Ascending aorta (tissue), 2 donors: Measurements from ENCODE around the gene FOXD2. TPM values are rescaled to one million over a fixed set of nuclear protein-coding genes. Genes with fewer than 3 reads are reported as not detected.

Experiments used
- DNase-seq, 2 donors: peaks; one replicate each; pipeline ENCODE4 v3.0.0-alpha.2; 2019; ENCODE audit warnings: low spot score in 2 of 2
- H3K27ac ChIP-seq, 2 donors: fragments of 200-600 bp; sonication (generic); one replicate each; pipeline ENCODE4 v1.5.1; 2016 to 2017; ENCODE audit warnings: mild to moderate bottlenecking in 1 of 2
- H3K27me3 ChIP-seq: fragments of 200-600 bp; sonication (generic); one replicate; pipeline ENCODE4 v1.5.1; 2017
- H3K36me3 ChIP-seq, 2 donors: fragments of 200-600 bp; sonication (generic); one replicate each; pipeline ENCODE4 v1.5.1; 2016
- H3K4me1 ChIP-seq, 2 donors: fragments of 200-600 bp; sonication (generic); one replicate each; pipeline ENCODE4 v1.5.1; 2016 to 2017; ENCODE audit warnings: mild to moderate bottlenecking in 1 of 2
- H3K4me3 ChIP-seq, 2 donors: fragments of 200-600 bp; sonication (generic); one replicate each; pipeline ENCODE4 v1.5.1; 2016 to 2017; ENCODE audit warnings: mild to moderate bottlenecking in 1 of 2
- H3K9me3 ChIP-seq, 2 donors: fragments of 200-600 bp; sonication (generic); one replicate each; pipeline ENCODE4 v1.5.1; 2016
- CTCF ChIP-seq, 3 experiments: fragments of 200-600 bp in 2 of 3; fragments of 450-650 bp in 1 of 3; sonication (generic) in 2 of 3; IDR thresholded peaks; one replicate each; pipeline ENCODE4 v1.5.1; 2016 to 2019; ENCODE audit warnings: antibody characterized with exemption in 3 of 3, mild to moderate bottlenecking in 1 of 3, moderate library complexity in 1 of 3
- intact Hi-C: fragments of 100-400 bp; cut with DNase I; formaldehyde crosslinking; loops from one replicate; pipeline ENCODE4 v1.15.1; 2023
- total RNA-seq: library from RNA; depleted of rRNA; stranded (reverse); fragments of >200 nt; gene quantifications from one replicate; pipeline ENCODE4 v1.1.0, GENCODE V29; 2016

The FOXD2 gene
- total RNA-seq, 1 donor from 2014 or later: 1.3 TPM

- intact Hi-C loops: loop anchor here (1.0 to 5.0 kb wide), 11 partner anchors 72 to 765 kb away; partner anchors contain the start of genes CMPK1, PDZK1IP1, STIL and TRABD2B
- peaks cover 9 to 39% of the 10 kb centered on the region in 2 donors for H3K4me1 ChIP-seq
- no peak for TF ChIP-seq CTCF (IDR thresholded peaks at IDR 0.05)
- no peaks in the 10 kb centered on the region for H3K9me3 ChIP-seq
- H3K27me3 ChIP-seq: no peaks in the 10 kb centered on the region
- DNase-seq: no peak
- H3K27ac ChIP-seq: peak overlapping the region; percentile 94 to 95
- H3K4me3 ChIP-seq: peak overlapping the region; percentile 76 to 78
- H3K36me3 ChIP-seq: no peaks in the 10 kb centered on the region
These were observed 831 bp upstream of the FOXD2 start for GRCh38 chr1:47436979-47437446.

- no peak for TF ChIP-seq CTCF (IDR thresholded peaks at IDR 0.05)
- H3K4me3 ChIP-seq: peak overlapping the region; percentile 76 to 78
- intact Hi-C loops: loop anchor here (5.0 kb wide), 6 partner anchors 84 to 764 kb away; partner anchors contain the start of genes CMPK1, PDZK1IP1, STIL and TRABD2B
- H3K9me3 ChIP-seq: no peaks in the 10 kb centered on the region
- DNase-seq: peak in 1 of 2 donors; percentile 68
- no peaks in the 10 kb centered on the region for H3K27me3 ChIP-seq
- peaks cover 3 to 32% of the 10 kb centered on the region in 2 donors for H3K4me1 ChIP-seq
- no peaks in the 10 kb centered on the region for H3K36me3 ChIP-seq
- peak overlapping the region; percentile 94 to 95 for H3K27ac ChIP-seq
These were observed 547 bp downstream of the FOXD2 start for GRCh38 chr1:47438165-47439016.

GRCh38 chr1:47439017-47439818, 1.4 kb downstream of the FOXD2 start:
- intact Hi-C loops: loop anchor here (5.0 kb wide), 6 partner anchors 83 to 763 kb away; partner anchors contain the start of genes CMPK1, PDZK1IP1, STIL and TRABD2B
- Histone ChIP-seq H3K4me3 (peak overlapping the region; percentile 76 to 78), H3K27ac (peak overlapping the region; percentile 45 to 95), H3K4me1 (peaks cover 3 to 24% of the 10 kb centered on the region in 2 donors), H3K27me3 (no peaks in the 10 kb centered on the region), H3K36me3 (no peaks in the 10 kb centered on the region), H3K9me3 (no peaks in the 10 kb centered on the region)
- TF ChIP-seq CTCF (IDR thresholded peaks at IDR 0.05): no peak
- peak in 1 of 2 donors; percentile 70 for DNase-seq

GRCh38 chr1:47439819-47440598, 2.2 kb downstream of the FOXD2 start:
- no peak for TF ChIP-seq CTCF (IDR thresholded peaks at IDR 0.05)
- H3K36me3 ChIP-seq: no peaks in the 10 kb centered on the region
- peaks cover 0 to 18% of the 10 kb centered on the region in 2 donors for H3K4me1 ChIP-seq
- H3K27ac ChIP-seq: peak overlapping the region in 1 of 2 donors; percentile 95
- H3K27me3 ChIP-seq: no peaks in the 10 kb centered on the region
- peak overlapping the region; percentile 76 to 78 for H3K4me3 ChIP-seq
- intact Hi-C loops: loop anchor here (5.0 kb wide), 6 partner anchors 82 to 762 kb away; partner anchors contain the start of genes CMPK1, PDZK1IP1, STIL and TRABD2B
- no peaks in the 10 kb centered on the region for H3K9me3 ChIP-seq
- no peak for DNase-seq
